Fibroblast of villous mesenchyme (primary cell): ENCODE data around the gene P2RY8. TPM values are rescaled to one million over a fixed set of nuclear protein-coding genes. Genes with fewer than 3 reads are reported as not detected.
"Not testable (repeated sequence)": the region's sequence is repeated elsewhere in the genome, so short reads cannot be mapped to it uniquely, and the experiment has no call there.

ENCODE experiments used
- DNase-seq: peaks from one replicate; pipeline ENCODE4 v3.0.0-alpha.2; 2010; ENCODE audit warnings: low read depth
- H3K4me3 ChIP-seq: 2 replicates; pipeline ENCODE4 v1.5.1; 2011; ENCODE audit warnings: low read depth, mild to moderate bottlenecking, low read length
- total RNA-seq: library from RNA; depleted of rRNA; stranded (reverse); fragments of >200 nt; gene quantifications from 2 replicates; pipeline ENCODE4 v1.2.3, GENCODE V29; 2012
- TF ChIP-seq, protein P1 (sequence below): IDR thresholded peaks from 2 replicates; pipeline ENCODE4 v1.5.1; 2012; ENCODE audit warnings: low read depth, mild to moderate bottlenecking, low read length; ENCODE audit not compliant: insufficient read depth

P2RY8 gene
- total RNA-seq, 1 donor: not detected

DNA sequence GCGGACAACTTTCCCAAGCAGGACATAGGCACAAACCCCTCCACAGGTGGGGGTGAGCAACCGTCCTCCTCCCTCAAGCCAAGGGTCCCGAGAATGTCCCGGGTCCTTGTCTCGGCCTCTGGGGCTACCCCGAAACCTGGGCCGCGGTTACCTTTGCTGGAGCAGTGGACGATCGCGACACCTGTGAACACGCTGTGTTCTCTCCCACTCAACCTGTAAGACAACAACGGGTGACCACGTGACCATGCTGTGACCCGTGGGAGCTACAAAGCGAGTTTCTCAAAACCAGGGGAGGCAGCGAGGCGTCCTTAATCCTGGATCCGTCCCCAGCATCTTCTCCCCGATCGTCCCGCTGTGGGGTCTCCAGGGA lies 102.1 kb downstream of the P2RY8 start:
- DNase-seq: no peak
- TF ChIP-seq, protein P1, sequence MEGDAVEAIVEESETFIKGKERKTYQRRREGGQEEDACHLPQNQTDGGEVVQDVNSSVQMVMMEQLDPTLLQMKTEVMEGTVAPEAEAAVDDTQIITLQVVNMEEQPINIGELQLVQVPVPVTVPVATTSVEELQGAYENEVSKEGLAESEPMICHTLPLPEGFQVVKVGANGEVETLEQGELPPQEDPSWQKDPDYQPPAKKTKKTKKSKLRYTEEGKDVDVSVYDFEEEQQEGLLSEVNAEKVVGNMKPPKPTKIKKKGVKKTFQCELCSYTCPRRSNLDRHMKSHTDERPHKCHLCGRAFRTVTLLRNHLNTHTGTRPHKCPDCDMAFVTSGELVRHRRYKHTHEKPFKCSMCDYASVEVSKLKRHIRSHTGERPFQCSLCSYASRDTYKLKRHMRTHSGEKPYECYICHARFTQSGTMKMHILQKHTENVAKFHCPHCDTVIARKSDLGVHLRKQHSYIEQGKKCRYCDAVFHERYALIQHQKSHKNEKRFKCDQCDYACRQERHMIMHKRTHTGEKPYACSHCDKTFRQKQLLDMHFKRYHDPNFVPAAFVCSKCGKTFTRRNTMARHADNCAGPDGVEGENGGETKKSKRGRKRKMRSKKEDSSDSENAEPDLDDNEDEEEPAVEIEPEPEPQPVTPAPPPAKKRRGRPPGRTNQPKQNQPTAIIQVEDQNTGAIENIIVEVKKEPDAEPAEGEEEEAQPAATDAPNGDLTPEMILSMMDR: no peak
- H3K4me3 ChIP-seq: no peak overlapping the region

DNA sequence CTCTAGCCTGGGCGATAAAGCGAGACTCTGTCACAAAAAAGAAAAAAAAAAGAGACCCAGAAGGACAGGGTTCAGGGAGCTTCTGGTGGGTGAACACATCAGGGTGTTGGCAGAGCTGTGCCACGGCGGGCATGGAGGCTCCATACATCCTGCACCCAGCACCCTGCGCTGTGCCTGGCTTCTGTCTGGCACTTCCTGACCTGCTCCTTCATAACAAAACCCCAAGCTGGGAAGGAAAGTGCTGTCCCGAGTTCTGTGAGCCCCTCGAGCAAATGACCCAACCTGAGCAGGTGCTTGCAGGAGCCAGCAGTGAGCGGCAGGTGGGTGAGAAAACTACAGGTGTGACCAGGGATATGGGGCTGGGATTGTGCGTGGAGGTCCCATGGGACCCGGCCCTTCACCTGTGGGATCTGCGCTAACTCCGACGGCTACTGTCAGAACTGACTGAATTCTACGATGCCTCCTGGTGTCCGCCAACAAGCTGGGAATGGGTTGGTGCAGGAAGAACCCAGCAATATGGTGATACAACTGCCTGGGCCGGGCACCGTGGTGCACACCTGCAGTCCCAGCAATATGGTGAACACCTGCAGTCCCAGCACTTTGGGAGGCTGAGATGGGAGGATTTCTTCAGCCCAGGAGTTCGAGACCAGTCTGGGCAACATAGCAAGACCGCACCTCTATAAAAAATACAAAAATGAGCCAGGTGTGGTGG lies 103.2 kb downstream of the P2RY8 start:
- no peak for DNase-seq
- TF ChIP-seq, protein P1: no peak
- H3K4me3 ChIP-seq: no peak overlapping the region

DNA sequence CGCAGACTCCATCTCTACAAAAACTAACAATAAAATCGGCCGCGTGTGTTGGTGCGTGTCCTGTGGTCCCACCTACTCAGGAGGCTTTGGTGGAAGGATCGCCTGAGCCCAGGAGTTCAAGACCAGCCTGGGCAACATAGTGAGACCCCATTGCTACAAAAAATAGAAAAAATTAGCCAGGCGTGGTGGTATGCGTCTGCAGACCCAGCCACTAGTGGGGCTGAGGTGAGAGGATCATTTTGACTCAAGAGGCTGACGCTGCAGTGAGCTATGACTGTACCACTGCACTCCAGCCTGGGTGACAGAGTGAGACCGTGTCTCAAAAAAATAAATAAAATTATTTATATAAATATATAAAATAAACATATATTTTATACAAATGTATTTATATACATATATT lies 106.5 kb downstream of the P2RY8 start:
- no peak overlapping the region for H3K4me3 ChIP-seq
- DNase-seq: no peak
- TF ChIP-seq, protein P1: no peak

DNA sequence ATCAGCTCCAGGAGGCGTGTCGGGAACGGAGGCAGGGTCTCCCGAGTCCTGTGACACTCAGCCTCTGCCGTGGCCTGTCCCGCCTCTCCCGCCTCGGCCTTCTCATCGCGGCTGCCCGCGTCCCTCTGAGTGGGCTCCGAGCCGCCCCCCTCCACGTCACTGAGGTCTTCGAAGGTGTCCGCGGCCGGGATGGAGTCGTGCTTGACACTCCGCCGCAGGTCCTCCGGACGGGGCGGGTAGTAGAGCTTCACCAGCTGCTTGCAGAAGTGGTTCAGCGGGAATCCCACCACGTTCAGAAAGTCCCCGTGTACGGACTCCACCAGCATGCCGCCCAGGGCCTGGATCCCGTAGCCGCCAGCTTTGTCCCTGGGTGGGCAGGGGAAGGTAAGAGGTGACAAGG lies 109.2 kb downstream of the P2RY8 start:
- TF ChIP-seq, protein P1: no peak
- no peak overlapping the region for H3K4me3 ChIP-seq
- DNase-seq: no peak

DNA sequence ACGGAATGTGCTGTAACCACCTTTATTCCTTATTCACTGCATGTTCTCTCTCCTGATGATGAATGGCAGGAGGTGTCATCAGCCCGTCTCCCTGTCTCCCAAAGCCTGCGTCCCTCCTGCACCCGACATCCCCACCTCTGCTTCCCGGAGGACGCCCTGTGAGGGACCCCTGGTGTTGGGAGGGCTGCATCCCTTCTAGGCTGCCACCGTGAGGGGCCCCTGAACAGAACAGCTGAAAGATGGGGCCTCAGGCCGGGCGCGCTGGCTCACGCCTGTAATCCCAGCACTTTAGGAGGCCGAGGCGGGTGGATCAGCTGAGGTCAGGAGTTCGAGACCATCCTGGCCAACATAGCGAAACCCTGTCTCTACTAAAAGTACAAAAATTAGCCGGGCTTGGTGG lies 110.7 kb downstream of the P2RY8 start:
- not testable (repeated sequence) for DNase-seq

DNA sequence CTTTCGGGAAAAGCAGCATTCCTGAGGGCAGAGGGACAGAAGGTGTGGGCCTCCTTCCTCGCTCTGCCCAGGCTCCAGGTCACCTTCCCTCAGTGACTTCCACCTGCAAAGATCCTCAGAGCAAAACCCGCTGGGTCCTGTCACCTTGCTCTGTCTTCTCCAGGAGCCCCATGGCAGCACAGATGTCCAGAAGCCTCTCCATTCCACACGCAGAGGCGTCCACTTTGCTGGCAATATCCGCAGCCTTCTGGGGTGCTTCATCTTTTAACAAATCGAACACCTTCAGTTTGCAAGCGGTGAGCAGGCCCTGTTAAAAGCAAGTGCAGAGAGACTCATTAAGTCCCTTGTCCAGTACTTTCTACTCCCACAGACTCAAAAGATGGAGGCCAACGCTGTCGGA lies 111.6 kb downstream of the P2RY8 start:
- TF ChIP-seq, protein P1: no peak
- no peak overlapping the region for H3K4me3 ChIP-seq
- DNase-seq: no peak

More for the DNA sequence above, 110.7 kb downstream of the P2RY8 start:
- H3K4me3 ChIP-seq: not testable (repeated sequence)

DNA sequence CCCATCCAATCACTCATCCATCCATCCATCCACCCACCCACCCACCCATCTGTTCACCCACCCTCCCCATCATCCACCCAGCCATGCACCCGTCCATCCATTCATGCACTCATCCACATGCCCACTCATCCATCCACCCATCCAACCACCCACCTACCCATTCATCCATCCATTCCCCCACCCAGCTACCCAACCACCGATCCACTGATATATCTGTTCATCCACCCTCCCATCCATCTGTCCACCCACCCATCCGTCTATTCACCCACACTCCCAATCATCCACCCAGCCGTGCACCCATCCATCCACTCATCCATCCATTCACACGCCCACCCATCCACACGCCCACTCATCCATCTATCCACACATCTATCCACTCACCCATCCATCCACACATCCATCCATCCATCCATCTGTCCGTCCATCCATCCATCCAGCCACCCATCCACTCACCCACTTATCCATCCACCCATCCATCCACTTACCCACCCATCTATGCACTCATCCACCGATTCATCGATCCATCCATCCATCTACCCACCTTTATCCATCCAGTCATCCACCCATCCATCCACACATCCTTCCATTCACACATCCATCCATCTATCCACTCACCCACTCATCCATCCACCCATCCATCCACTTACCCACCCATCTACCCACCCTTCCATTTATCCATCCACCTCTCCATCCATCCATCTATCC lies 112.7 kb downstream of the P2RY8 start:
- H3K4me3 ChIP-seq: no peak overlapping the region
- TF ChIP-seq, protein P1: no peak
- no peak for DNase-seq
